Globus pallidus (tissue), 1 donor: ENCODE measurements around the gene DOCK3.
"Not testable (repeated sequence)": the region's sequence is repeated elsewhere in the genome, so short reads cannot be mapped to it uniquely, and the experiment has no call there.

Experiments
- DNase-seq: peaks from one replicate; pipeline ENCODE4 v3.0.0-alpha.2; 2015; ENCODE audit warnings: low spot score

Gene DOCK3

GRCh38 chr3:50651920-50652529 lies 22.7 kb upstream of the DOCK3 start:
- no peak for DNase-seq

- DNase-seq, result no peak
Observed at GRCh38 chr3:50652709-50653108, 22.0 kb upstream of the DOCK3 start.

DNA sequence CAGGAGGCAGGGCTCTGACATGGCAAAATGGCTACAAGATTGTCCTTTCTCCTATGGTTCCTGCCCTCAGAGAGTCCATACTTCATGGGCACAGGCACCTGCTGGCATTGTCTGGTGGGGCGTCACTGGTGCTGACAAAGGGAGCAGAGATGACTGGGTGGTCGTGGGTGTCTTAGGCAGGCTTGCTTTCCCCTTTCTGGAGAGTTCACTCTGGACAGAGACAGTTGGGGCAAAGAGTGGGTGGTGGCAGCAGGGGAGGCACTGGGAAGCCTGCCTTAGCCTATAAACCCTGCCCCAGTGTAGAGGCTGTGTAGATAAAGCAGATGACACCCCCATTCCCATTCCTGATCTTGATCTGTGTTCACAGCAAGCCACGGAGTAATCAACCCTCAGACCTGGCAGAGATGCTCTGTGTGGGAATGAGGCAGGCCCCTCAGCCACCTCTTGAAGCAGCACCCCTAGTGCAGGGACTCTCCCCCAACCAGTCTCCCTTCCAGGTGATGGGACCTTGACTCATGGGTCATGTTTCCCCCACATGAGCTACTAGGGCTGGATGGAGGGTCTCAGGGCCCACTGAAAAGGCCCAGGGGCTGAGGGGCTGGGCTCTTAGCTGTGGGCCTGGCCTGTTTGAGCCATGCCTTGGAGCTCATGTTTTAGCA lies 20.7 kb upstream of the DOCK3 start:
- DNase-seq, result no peak

- DNase-seq, result no peak
Observed at GRCh38 chr3:50655009-50655830, 19.5 kb upstream of the DOCK3 start.

- no peak for DNase-seq
Observed at GRCh38 chr3:50656417-50657195, 18.1 kb upstream of the DOCK3 start.

DNA sequence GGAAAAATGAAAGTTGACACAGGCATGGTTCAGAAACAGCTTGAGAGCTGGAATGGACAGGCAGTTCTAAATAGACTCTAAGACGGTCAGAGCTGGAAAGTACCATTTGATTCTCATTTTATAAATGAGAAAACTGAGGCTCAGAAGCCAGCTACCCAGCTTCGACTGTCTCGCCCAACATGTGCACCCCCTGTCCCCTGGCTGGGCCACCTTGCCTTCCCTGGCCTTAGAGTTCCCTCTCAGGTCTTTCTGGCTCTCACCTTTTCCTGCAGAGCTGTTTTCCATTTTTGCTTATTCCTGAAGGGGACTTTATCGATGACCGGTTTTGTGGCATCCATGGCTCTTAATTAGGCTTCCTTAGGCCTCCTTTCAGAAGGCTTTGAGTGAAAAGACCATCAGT lies 17.3 kb upstream of the DOCK3 start:
- DNase-seq, result no peak

- DNase-seq, result no peak
Observed at GRCh38 chr3:50657816-50658215, 16.9 kb upstream of the DOCK3 start.

DNA sequence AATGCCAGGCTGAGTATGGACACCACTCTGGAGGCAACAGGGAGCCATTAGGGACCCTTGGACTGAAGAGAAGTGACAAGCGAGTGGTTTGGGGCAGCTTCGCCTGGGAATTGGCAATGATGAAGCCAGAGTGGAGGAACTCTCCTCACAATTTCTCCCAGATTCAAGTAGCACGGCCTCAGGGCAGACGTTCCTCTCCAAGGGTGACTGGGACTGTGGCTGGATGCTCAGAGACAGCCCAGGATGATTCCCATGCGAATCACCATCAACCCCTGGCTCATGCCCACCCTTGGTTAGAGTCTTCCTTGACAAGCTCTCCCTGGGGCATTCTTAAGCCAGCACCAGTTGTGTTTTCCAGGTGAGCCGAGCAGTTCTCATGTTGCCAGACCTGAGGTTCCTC lies 16.3 kb upstream of the DOCK3 start:
- DNase-seq, result no peak

DNA sequence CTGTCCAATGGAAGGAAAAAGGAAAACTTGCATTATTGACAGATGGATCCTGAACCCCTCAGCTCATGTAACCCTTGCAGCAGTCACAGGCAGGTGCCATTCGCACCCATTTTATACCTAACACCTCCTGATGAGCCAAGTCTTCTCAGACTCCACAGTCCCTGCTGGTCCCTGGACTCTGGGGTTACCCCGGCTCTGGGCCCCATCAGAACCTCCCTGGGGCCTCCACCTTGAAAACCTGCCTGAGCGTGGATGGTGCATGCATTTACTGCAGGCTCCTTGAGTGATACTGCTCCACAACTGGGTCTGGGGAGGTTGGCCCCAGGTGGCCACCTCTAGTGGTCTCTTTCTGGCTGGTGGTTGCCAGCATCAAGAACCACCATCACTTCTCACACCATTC lies 15.9 kb upstream of the DOCK3 start:
- DNase-seq, result no peak

DNA sequence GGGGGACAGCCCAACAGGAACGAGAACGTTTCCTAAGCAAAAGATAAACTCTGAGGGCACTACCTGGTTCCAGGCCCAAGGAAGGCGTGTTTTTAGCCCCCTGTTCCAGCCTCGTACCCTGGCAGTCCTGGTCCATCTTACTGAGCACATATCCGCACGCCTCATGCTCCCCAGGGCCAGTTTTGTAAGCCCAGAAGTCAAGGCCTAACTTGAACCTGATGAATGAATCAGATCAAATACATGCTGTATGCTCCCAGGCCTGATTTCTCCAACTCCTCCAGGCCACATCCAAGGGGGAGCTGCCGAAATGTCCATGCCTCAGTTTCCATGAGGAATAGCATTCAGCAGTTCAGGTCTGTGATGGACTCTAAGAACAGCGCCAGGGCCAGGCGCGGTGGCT lies 14.3 kb upstream of the DOCK3 start:
- no peak for DNase-seq

- no peak for DNase-seq
Observed at GRCh38 chr3:50661321-50661837, 13.3 kb upstream of the DOCK3 start.

- no peak for DNase-seq
Observed at GRCh38 chr3:50662408-50662807, 12.3 kb upstream of the DOCK3 start.

GRCh38 chr3:50665081-50665840 lies 9.5 kb upstream of the DOCK3 start:
- DNase-seq, result no peak

- DNase-seq, result not testable (repeated sequence)
Observed at GRCh38 chr3:50665841-50666115, 8.9 kb upstream of the DOCK3 start.

DNA sequence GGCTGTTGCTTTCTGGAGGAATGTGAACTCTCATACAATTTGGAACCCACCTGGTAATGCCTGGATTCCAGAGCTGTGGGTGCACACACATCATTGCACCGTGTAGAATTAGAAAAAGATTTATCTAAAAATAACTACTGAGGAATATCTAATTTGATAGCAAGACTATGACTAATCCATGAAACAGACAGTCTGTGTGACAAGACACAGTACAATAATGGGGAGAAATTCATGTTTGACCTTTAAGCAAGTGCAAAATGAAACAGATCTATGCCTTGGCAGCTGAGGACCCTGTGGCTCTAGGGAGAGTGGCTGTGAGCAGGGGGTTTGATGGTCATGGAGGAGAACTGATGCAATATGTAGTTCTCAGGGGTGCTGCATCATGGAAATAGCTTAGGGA lies 7.9 kb upstream of the DOCK3 start:
- DNase-seq, result no peak

DNA sequence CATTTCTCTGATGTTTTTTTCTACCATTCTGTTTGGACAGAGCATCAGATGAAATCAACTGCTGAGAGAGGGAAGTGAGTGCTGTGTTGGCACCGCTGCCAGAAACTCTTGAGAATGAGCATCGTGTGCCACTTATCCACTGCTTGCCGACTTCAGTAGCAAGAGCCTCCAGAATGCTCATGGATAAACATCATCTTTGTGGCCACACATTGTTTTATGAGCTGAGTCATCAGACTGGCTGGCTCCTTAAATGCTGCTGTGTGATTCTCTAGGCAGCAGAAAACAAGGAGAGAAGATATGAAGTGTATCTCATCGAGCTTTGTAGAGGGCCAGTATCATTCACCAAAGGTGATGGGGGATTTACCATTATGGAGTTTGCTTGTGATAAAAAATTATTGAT lies 3.4 kb upstream of the DOCK3 start:
- no peak for DNase-seq

GRCh38 chr3:50672656-50673055 lies 2.1 kb upstream of the DOCK3 start:
- no peak for DNase-seq

DNA sequence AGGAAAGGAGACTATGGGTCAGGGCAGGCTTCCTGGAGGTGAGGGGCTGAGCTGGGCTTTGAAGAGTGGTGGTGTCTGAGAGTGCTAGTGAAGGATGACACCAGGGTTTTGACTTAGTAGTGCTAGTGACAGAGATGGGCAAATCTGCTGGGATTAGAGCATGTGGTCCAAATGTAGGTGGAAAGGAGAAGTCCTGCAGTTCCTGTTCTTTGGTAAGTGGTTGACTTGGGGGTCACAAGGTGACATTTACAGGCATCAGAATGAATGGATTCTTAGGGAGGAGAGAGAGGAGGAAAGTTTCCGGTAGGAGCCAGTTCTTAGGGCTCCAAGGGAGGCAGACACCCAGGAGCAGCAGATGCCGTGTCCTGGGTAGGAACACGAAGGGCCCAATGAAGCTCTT lies 796 bp upstream of the DOCK3 start:
- DNase-seq, result no peak

GRCh38 chr3:50675179-50676030 lies 678 bp downstream of the DOCK3 start:
- DNase-seq, result peak; percentile 77

GRCh38 chr3:50676031-50676705 lies 1.4 kb downstream of the DOCK3 start:
- no peak for DNase-seq
